GM12878 (cell line): ENCODE measurements around the gene DENND1C. TPM values are rescaled to one million over a fixed set of nuclear protein-coding genes. Genes with fewer than 3 reads are reported as not detected.

Experiments used
- ATAC-seq: fragments of 200-7000 bp; cut with Tn5 transposase; 3 replicates; pipeline ENCODE4 v1.9.1; 2020; ENCODE audit warnings: mild to moderate bottlenecking, moderate library complexity
- BruUV-seq: library from RNA; stranded (reverse); fragments of 400-500 nt; replicated peaks from 2 replicates; lab custom pipeline; 2021; lab: Mats Ljungman, UMichigan
- CTCF ChIA-PET: fragments of 300-600 bp; sonication (Branson Sonifier 250); formaldehyde crosslinking; extraction: SDS; loops from one replicate; lab custom pipeline; 2021; ENCODE audit warnings: inconsistent platforms; lab: Yijun Ruan, JAX
- POLR2A ChIA-PET: fragments of 350-600 bp; formaldehyde crosslinking; extraction: SDS; loops from one replicate; lab custom pipeline; 2021; ENCODE audit warnings: inconsistent platforms; lab: Charles Lee
- RAD21 ChIA-PET: fragments of 300-600 bp; sonication (Branson Sonifier 250); formaldehyde crosslinking; loops from one replicate; lab custom pipeline; 2023; ENCODE audit warnings: antibody characterized with exemption; ENCODE audit not compliant: unreplicated experiment; lab: Charles Lee
- SMC1A ChIA-PET: fragments of 300-600 bp; sonication (Branson Sonifier 250); formaldehyde crosslinking; loops from one replicate; lab custom pipeline; 2023; ENCODE audit not compliant: unreplicated experiment, uncharacterized antibody; lab: Charles Lee
- DNase-seq: peaks from one replicate; pipeline ENCODE4 v3.0.0-alpha.2; 2011; ENCODE audit warnings: low read depth, low spot score
- FAIRE-seq: peaks from 3 replicates; lab custom pipeline; 2011; peaks lifted over from hg19 to GRCh38; lab: Jason Lieb, UNC
- H2AFZ ChIP-seq: 2 replicates; pipeline ENCODE4 v1.6.0; 2011; ENCODE audit warnings: low read depth, low read length, control low read depth; ENCODE audit not compliant: control insufficient read depth
- H3K27ac ChIP-seq: 2 replicates; pipeline ENCODE4 v1.5.1; 2011; ENCODE audit warnings: control low read depth; ENCODE audit not compliant: control insufficient read depth, insufficient read depth
- H3K27me3 ChIP-seq, 2 experiments: replicated peaks in 1 of 2; 2 replicates each; pipeline versions ENCODE4 v1.6.0 to v1.6.1; 2011; ENCODE audit warnings: low read length in 1 of 2; ENCODE audit not compliant: control insufficient read depth in 2 of 2, insufficient read depth in 2 of 2
- H3K36me3 ChIP-seq, 2 experiments: 2 replicates each; pipeline ENCODE4 v1.5.1; 2011; ENCODE audit warnings: low read length in 1 of 2; ENCODE audit not compliant: control insufficient read depth in 2 of 2, insufficient read depth in 2 of 2
- H3K4me1 ChIP-seq: 2 replicates; pipeline ENCODE4 v1.6.1; 2011; ENCODE audit warnings: mild to moderate bottlenecking, low read length, moderate library complexity, mixed read lengths; ENCODE audit not compliant: control insufficient read depth, insufficient read depth
- H3K4me2 ChIP-seq: 2 replicates; pipeline ENCODE4 v1.6.0; 2011; ENCODE audit warnings: control low read depth; ENCODE audit not compliant: control insufficient read depth, insufficient read depth
- H3K4me3 ChIP-seq: fragments of 200-600 bp; sonication (generic); 2 replicates; pipeline ENCODE4 v1.5.1; 2016
- H3K79me2 ChIP-seq: 2 replicates; pipeline ENCODE4 v1.6.0; 2011; ENCODE audit warnings: low read length; ENCODE audit not compliant: control insufficient read depth, insufficient read depth
- H3K9ac ChIP-seq: 2 replicates; pipeline ENCODE4 v1.8.0; 2011; ENCODE audit warnings: low read length, control low read depth, mixed read lengths; ENCODE audit not compliant: control insufficient read depth, insufficient read depth
- H3K9me3 ChIP-seq: replicated peaks from 3 replicates; pipeline ENCODE4 v1.5.1; 2011; ENCODE audit warnings: mild to moderate bottlenecking, low read length; ENCODE audit not compliant: control insufficient read depth, insufficient read depth
- H4K20me1 ChIP-seq: 2 replicates; pipeline ENCODE4 v1.6.0; 2011; ENCODE audit not compliant: control insufficient read depth, insufficient read depth
- NR2C1 ChIP-seq: fragments of 450-650 bp; IDR thresholded peaks from 2 replicates; pipeline ENCODE4 v1.6.1; 2017; ENCODE audit warnings: antibody characterized with exemption, mild to moderate bottlenecking, moderate library complexity
- POLR2A ChIP-seq: IDR thresholded peaks from 2 replicates; pipeline ENCODE4 v1.6.1; 2011; ENCODE audit warnings: low read depth, mild to moderate bottlenecking, low read length
- POLR2AphosphoS5 ChIP-seq: IDR thresholded peaks from 2 replicates; pipeline ENCODE4 v1.6.1; 2011; ENCODE audit warnings: mild to moderate bottlenecking, low read length, inconsistent platforms
- RUNX3 ChIP-seq: IDR thresholded peaks from 2 replicates; pipeline ENCODE4 v1.6.1; 2012; ENCODE audit warnings: low read length, inconsistent platforms
- SIN3A ChIP-seq: IDR thresholded peaks from 2 replicates; pipeline ENCODE4 v1.6.1; 2012; ENCODE audit warnings: low read depth, low read length, improper control_type of control experiment
- SPI1 ChIP-seq: IDR thresholded peaks from 2 replicates; pipeline ENCODE4 v1.6.1; 2011; ENCODE audit warnings: low read depth, mild to moderate bottlenecking, low read length, moderate library complexity, borderline replicate concordance; ENCODE audit not compliant: insufficient read depth
- STAT3 ChIP-seq: IDR thresholded peaks from 2 replicates; pipeline ENCODE4 v1.6.1; 2011; ENCODE audit warnings: low read depth, low read length, improper control_type of control experiment
- WGBS: methylation state at CpG from one replicate; pipeline ENCODE4 v1.1.6; 2016; ENCODE audit warnings: low lambda C conversion rate; ENCODE audit not compliant: insufficient replicate concordance, insufficient coverage; ENCODE audit errors: missing lambda C conversion rate; 5-methylcytosine and 5-hydroxymethylcytosine counted together
- in situ Hi-C: fragments of 300-500 bp; cut with MboI; formaldehyde crosslinking; loops from 9 replicates; pipeline ENCODE4 v1.14.3; 2018; ENCODE audit warnings: mixed read lengths
- intact Hi-C: fragments of 100-400 bp; cut with micrococcal nuclease; formaldehyde crosslinking; loops from one replicate; pipeline ENCODE4 v1.14.2; 2022; ENCODE audit not compliant: unreplicated experiment
- polyA plus RNA-seq, 11 experiments: library from polyadenylated mRNA; depleted of rRNA in 4 of 11; unstranded in 6 of 11; stranded (reverse) in 5 of 11; fragments of >200 nt; fragmentation: Nextera tagmentation in 4 of 11; fragmentation: Illumina TruSeq in 1 of 11; extraction: Ambion mirVana in 4 of 11; extraction: Trizol in 1 of 11; gene quantifications; 1 replicate in 1 of 11; 2 replicates in 10 of 11; pipeline versions ENCODE4 v1.2.1 to v1.2.3, GENCODE V29; 2011 to 2016; ENCODE audit warnings: inconsistent platforms in 2 of 11, missing spikeins in 2 of 11, low read depth in 1 of 11
- total RNA-seq, 4 experiments: library from RNA; depleted of rRNA in 3 of 4; stranded (reverse); fragments of >200 nt in 3 of 4; fragmentation: Illumina TruSeq in 1 of 4; extraction: Trizol in 1 of 4; gene quantifications; 2 replicates each; pipeline versions ENCODE4 v1.2.1 to v1.2.3, GENCODE V29; 2013 to 2021
- TF ChIP-seq, protein P1 (sequence below): fragments of 450-650 bp; IDR thresholded peaks from 2 replicates; pipeline ENCODE4 v1.6.1; 2017; ENCODE audit warnings: borderline replicate concordance
- TF ChIP-seq, protein P2 (sequence below): fragments of 450-650 bp; IDR thresholded peaks from 2 replicates; pipeline ENCODE4 v1.6.1; 2017; ENCODE audit warnings: mild to moderate bottlenecking, moderate library complexity
- TF ChIP-seq, protein P3 (sequence below): fragments of 450-650 bp; IDR thresholded peaks from 2 replicates; pipeline ENCODE4 v1.6.1; 2016; ENCODE audit warnings: mild to moderate bottlenecking

The DENND1C gene
- total and polyA plus RNA-seq, 10 of the 15 experiments (the other 5 are each of a cell fraction or from before 2014, with no cell fraction given): 2.4 to 54.3 (median 32.7) TPM

DNA sequence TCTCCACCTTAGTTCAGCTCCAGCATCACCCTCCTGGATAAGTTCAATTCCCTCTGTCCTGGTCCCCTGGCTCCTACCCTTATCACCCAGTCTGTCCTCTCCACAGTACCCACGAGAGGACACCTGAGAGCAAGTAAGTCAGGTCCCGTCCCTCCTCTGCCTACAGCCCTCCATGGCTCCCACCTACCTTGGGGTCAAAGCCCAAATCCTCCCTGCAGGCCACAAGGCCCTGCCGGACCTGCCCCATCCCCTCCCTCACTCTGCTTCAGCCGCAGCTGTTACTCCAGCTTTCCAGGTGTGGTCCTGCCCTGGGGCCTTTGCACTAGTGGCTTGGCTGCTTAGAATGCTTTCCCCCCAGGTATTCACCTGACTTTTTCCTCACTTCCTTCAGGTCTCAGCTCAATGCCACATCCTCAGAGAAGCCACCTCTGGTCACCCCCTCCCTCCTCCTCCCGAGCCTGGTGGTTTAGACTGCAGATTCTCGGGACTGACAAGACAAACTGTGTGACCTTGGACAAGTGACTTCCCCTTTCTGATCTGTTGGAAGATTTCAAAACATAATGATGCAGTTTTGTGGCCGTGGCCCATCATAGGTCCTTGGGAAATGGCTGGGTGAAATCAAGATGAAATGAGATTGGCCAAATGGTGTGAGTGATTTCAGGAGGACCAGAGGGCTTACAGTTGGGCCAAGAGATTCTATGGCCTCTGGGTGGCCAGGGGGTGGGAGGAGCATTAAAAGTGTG lies 16.9 kb upstream of the DENND1C start:
- ATAC-seq: no peak
- POLR2A ChIA-PET: interaction anchor here (0.5 to 0.6 kb wide), 2 partner anchors 61 to 173 kb away, joined by 3 read pairs; no protein-coding TSS in a partner anchor
- H3K4me1 ChIP-seq: peaks cover 2% of the 10 kb centered on the region
- intact Hi-C loops (no loop called here), in situ Hi-C loops (no loop called here)
- RAD21 ChIA-PET: interaction anchor here (0.8 kb wide), 1 partner anchor 8 kb away, joined by 3 read pairs; no protein-coding TSS in a partner anchor
- DNase-seq: no peak
- H3K79me2 ChIP-seq: no peaks in the 10 kb centered on the region
- SMC1A ChIA-PET: interaction anchor here (1.1 to 1.3 kb wide), 2 partner anchors 10 to 12 kb away, joined by 3 read pairs; no protein-coding TSS in a partner anchor
- no peak overlapping the region for H3K4me3 ChIP-seq
- no peak overlapping the region for H3K27ac ChIP-seq
- CTCF ChIA-PET: interaction anchor here (1.6 kb wide), 1 partner anchor 14 kb away, joined by 3 read pairs; no protein-coding TSS in a partner anchor
- H3K36me3 ChIP-seq: no peaks in the 10 kb centered on the region
- no peak overlapping the region for H2AFZ ChIP-seq
- no peak for FAIRE-seq
- BruUV-seq: no TSS peak
- H4K20me1 ChIP-seq: no peaks in the 10 kb centered on the region
- TF ChIP-seq SPI1 (peak; percentile 54; the same call in 1 of the 2 replicates), POLR2A (no peak)
- H3K4me2 ChIP-seq: no peak overlapping the region
- H3K27me3 ChIP-seq: peaks cover 0 to 2% of the 10 kb centered on the region in 2 experiments; a peak in 3 of 4 replicates
- H3K9me3 ChIP-seq: no peaks in the 10 kb centered on the region
- H3K9ac ChIP-seq: no peak overlapping the region
- WGBS: 39% methylated on average over 7 of the region's 7 CpGs

- H3K9me3 ChIP-seq: no peaks in the 10 kb centered on the region
- SMC1A ChIA-PET: no interaction called here
- H3K36me3 ChIP-seq: no peaks in the 10 kb centered on the region
- FAIRE-seq (no peak), ATAC-seq (no peak), DNase-seq (no peak)
- peaks cover 0 to 2% of the 10 kb centered on the region in 2 experiments; a peak in 3 of 4 replicates for H3K27me3 ChIP-seq
- H4K20me1 ChIP-seq: no peaks in the 10 kb centered on the region
- POLR2A ChIA-PET: no interaction called here
- WGBS: 87% methylated on average over 19 of the region's 19 CpGs
- H3K4me3 ChIP-seq: no peak overlapping the region
- CTCF ChIA-PET: no interaction called here
- no peaks in the 10 kb centered on the region for H3K79me2 ChIP-seq
- no peak overlapping the region for H2AFZ ChIP-seq
- RAD21 ChIA-PET: no interaction called here
- in situ Hi-C loops (no loop called here), intact Hi-C loops (no loop called here)
- no peaks in the 10 kb centered on the region for H3K4me1 ChIP-seq
- no peak overlapping the region for H3K27ac ChIP-seq
- no TSS peak for BruUV-seq
- no peak overlapping the region for H3K4me2 ChIP-seq
- no peak overlapping the region for H3K9ac ChIP-seq
- TF ChIP-seq NR2C1 (no peak), RUNX3 (no peak), POLR2AphosphoS5 (no peak), STAT3 (no peak), SIN3A (no peak)
- TF ChIP-seq, protein P1, sequence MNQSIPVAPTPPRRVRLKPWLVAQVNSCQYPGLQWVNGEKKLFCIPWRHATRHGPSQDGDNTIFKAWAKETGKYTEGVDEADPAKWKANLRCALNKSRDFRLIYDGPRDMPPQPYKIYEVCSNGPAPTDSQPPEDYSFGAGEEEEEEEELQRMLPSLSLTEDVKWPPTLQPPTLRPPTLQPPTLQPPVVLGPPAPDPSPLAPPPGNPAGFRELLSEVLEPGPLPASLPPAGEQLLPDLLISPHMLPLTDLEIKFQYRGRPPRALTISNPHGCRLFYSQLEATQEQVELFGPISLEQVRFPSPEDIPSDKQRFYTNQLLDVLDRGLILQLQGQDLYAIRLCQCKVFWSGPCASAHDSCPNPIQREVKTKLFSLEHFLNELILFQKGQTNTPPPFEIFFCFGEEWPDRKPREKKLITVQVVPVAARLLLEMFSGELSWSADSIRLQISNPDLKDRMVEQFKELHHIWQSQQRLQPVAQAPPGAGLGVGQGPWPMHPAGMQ: no peak
- TF ChIP-seq, protein P2, sequence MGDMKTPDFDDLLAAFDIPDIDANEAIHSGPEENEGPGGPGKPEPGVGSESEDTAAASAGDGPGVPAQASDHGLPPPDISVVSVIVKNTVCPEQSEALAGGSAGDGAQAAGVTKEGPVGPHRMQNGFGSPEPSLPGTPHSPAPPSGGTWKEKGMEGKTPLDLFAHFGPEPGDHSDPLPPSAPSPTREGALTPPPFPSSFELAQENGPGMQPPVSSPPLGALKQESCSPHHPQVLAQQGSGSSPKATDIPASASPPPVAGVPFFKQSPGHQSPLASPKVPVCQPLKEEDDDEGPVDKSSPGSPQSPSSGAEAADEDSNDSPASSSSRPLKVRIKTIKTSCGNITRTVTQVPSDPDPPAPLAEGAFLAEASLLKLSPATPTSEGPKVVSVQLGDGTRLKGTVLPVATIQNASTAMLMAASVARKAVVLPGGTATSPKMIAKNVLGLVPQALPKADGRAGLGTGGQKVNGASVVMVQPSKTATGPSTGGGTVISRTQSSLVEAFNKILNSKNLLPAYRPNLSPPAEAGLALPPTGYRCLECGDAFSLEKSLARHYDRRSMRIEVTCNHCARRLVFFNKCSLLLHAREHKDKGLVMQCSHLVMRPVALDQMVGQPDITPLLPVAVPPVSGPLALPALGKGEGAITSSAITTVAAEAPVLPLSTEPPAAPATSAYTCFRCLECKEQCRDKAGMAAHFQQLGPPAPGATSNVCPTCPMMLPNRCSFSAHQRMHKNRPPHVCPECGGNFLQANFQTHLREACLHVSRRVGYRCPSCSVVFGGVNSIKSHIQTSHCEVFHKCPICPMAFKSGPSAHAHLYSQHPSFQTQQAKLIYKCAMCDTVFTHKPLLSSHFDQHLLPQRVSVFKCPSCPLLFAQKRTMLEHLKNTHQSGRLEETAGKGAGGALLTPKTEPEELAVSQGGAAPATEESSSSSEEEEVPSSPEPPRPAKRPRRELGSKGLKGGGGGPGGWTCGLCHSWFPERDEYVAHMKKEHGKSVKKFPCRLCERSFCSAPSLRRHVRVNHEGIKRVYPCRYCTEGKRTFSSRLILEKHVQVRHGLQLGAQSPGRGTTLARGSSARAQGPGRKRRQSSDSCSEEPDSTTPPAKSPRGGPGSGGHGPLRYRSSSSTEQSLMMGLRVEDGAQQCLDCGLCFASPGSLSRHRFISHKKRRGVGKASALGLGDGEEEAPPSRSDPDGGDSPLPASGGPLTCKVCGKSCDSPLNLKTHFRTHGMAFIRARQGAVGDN: no peak
- TF ChIP-seq, protein P3, sequence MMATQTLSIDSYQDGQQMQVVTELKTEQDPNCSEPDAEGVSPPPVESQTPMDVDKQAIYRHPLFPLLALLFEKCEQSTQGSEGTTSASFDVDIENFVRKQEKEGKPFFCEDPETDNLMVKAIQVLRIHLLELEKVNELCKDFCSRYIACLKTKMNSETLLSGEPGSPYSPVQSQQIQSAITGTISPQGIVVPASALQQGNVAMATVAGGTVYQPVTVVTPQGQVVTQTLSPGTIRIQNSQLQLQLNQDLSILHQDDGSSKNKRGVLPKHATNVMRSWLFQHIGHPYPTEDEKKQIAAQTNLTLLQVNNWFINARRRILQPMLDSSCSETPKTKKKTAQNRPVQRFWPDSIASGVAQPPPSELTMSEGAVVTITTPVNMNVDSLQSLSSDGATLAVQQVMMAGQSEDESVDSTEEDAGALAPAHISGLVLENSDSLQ: no peak
These were observed 14.4 kb upstream of the DENND1C start for GRCh38 chr19:6495947-6496346.
